Measurements from ENCODE around the gene MTRR.
"Not testable (repeated sequence)": the region's sequence is repeated elsewhere in the genome, so short reads cannot be mapped to it uniquely, and the experiment has no call there.

MTRR gene

DNA sequence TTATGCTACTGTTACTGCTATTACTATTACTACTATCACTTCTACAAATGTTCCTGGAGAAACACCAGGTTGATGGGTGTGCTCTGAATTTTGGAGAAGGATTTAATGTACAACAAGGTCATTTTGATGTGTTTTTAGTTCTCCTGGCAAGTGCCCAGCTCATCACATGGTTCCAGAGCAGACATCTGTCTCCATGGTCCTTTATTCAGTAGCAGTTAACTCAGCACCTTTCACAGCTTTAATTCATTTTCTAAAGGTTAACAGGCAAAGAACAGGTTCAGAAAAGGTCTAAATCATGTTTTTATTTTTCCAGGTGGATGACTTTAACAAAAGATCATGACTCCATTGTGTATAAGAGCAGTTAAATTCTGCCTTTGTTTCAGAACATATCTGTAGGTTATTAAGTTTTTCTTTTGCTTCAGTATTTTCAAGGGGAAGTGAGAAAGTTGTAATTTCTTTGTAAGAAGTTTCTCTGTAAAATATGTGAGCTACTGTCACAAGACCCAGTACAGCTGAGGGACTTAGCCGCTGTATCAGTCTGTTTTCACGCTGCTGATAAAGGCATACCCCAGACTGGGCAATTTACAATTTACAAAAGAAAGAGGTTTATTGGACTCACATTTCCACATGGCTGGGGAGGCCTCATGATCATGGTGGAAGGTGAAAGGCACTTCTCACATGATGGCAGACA is 41.9 kb downstream of the MTRR start:
- no peak for DNase-seq
- Histone ChIP-seq H3K9me3 (ENCODE audit: control insufficient read depth, low read length) (no peaks in the 10 kb centered on the region), H3K27ac (ENCODE audit: insufficient read depth, low read length, poor library complexity, severe bottlenecking) (no peak overlapping the region), H3K4me1 (ENCODE audit: control insufficient read depth, insufficient read depth, low read length, poor library complexity, severe bottlenecking) (no peaks in the 10 kb centered on the region), H3K36me3 (ENCODE audit: control insufficient read depth, insufficient read depth, low read length) (peaks cover 16% of the 10 kb centered on the region), H3K27me3 (replicated peaks; ENCODE audit: control insufficient read depth, insufficient read depth, low read length, poor library complexity, severe bottlenecking) (no peaks in the 10 kb centered on the region), H3K4me3 (ENCODE audit: insufficient read depth, low read depth, low read length, poor library complexity, severe bottlenecking) (no peak overlapping the region)

- DNase-seq; H3K4me3 ChIP-seq (ENCODE audit: insufficient read depth, low read depth, low read length, poor library complexity, severe bottlenecking); H3K27me3 ChIP-seq (replicated peaks; ENCODE audit: control insufficient read depth, insufficient read depth, low read length, poor library complexity, severe bottlenecking); H3K9me3 ChIP-seq (ENCODE audit: control insufficient read depth, low read length); H3K27ac ChIP-seq (ENCODE audit: insufficient read depth, low read length, poor library complexity, severe bottlenecking); H3K4me1 ChIP-seq (ENCODE audit: control insufficient read depth, insufficient read depth, low read length, poor library complexity, severe bottlenecking): not testable (repeated sequence)
- H3K36me3 ChIP-seq (ENCODE audit: control insufficient read depth, insufficient read depth, low read length): peaks cover 16% of the 10 kb centered on the region
Observed at GRCh38 chr5:7911429-7911771, 42.5 kb downstream of the MTRR start.

DNA sequence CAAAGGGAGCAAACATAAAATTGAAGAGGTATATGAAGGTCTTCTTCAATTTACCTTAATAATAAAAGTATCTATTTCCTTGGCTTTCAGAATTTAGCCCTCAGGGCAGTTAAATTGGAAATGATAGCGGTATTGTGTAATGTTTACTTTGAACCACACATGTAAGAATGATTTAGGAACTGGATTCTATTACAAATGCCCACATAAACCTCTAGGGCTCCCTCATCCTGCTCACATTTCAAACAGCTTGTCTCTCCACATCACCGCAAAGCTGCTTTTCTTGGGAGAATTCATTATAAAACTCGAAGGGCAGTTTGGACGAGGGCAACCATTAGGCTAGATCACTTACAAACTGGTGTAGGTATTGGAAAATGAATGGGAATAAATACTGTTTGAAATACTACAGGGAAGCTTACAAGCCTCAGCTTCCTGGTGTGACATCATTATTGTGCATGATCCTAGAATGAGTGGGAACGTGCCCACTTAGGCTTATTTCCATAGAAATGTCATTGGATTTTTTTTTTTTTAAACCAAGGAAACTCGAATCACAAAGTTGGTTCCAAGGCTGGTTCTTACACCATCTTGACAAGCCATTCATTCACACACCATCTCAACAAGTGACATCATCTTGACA is 47.3 kb downstream of the MTRR start:
- H3K36me3 ChIP-seq (ENCODE audit: control insufficient read depth, insufficient read depth, low read length): no peaks in the 10 kb centered on the region
- H3K27me3 ChIP-seq (replicated peaks; ENCODE audit: control insufficient read depth, insufficient read depth, low read length, poor library complexity, severe bottlenecking): no peaks in the 10 kb centered on the region
- no peaks in the 10 kb centered on the region for H3K4me1 ChIP-seq (ENCODE audit: control insufficient read depth, insufficient read depth, low read length, poor library complexity, severe bottlenecking)
- no peak overlapping the region for H3K27ac ChIP-seq (ENCODE audit: insufficient read depth, low read length, poor library complexity, severe bottlenecking)
- DNase-seq: no peak
- no peaks in the 10 kb centered on the region for H3K9me3 ChIP-seq (ENCODE audit: control insufficient read depth, low read length)
- H3K4me3 ChIP-seq (ENCODE audit: insufficient read depth, low read depth, low read length, poor library complexity, severe bottlenecking): no peak overlapping the region

- H3K9me3 ChIP-seq (ENCODE audit: control insufficient read depth, low read length): no peaks in the 10 kb centered on the region
- no peaks in the 10 kb centered on the region for H3K27me3 ChIP-seq (replicated peaks; ENCODE audit: control insufficient read depth, insufficient read depth, low read length, poor library complexity, severe bottlenecking)
- H3K4me3 ChIP-seq (ENCODE audit: insufficient read depth, low read depth, low read length, poor library complexity, severe bottlenecking): no peak overlapping the region
Observed at GRCh38 chr5:7917130-7918123, 48.5 kb downstream of the MTRR start.

GRCh38 chr5:7925961-7926695 is 57.2 kb downstream of the MTRR start:
- H3K27ac ChIP-seq (ENCODE audit: insufficient read depth, low read length, poor library complexity, severe bottlenecking): no peak overlapping the region
- no peak for DNase-seq
- no peaks in the 10 kb centered on the region for H3K27me3 ChIP-seq (replicated peaks; ENCODE audit: control insufficient read depth, insufficient read depth, low read length, poor library complexity, severe bottlenecking)
- no peaks in the 10 kb centered on the region for H3K9me3 ChIP-seq (ENCODE audit: control insufficient read depth, low read length)
- no peaks in the 10 kb centered on the region for H3K36me3 ChIP-seq (ENCODE audit: control insufficient read depth, insufficient read depth, low read length)
- H3K4me1 ChIP-seq (ENCODE audit: control insufficient read depth, insufficient read depth, low read length, poor library complexity, severe bottlenecking): no peaks in the 10 kb centered on the region
- no peak overlapping the region for H3K4me3 ChIP-seq (ENCODE audit: insufficient read depth, low read depth, low read length, poor library complexity, severe bottlenecking)

More at GRCh38 chr5:7917130-7918123, 48.5 kb downstream of the MTRR start:
- no peak for DNase-seq
- Histone ChIP-seq H3K36me3 (ENCODE audit: control insufficient read depth, insufficient read depth, low read length) (no peaks in the 10 kb centered on the region), H3K4me1 (ENCODE audit: control insufficient read depth, insufficient read depth, low read length, poor library complexity, severe bottlenecking) (no peaks in the 10 kb centered on the region), H3K27ac (ENCODE audit: insufficient read depth, low read length, poor library complexity, severe bottlenecking) (no peak overlapping the region)

DNA sequence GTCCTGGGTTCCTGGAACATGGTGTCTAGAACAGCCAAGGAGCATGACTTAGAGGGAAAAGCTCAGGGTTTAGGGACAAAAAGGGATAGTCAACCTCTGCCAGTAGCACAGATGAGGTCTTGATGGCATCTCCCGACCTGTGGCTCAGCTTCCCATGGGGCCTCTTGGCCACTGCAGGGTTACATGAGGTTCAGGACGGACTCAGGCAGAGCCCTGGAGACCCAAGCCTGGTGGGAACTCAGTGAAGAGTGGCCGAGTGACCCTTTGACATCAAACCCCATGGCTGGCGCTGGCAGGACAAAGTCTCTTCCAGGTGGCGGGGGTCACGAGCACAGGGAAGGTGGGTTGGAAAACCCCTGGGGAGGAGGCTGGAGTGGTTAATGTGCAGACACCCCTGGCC is 57.8 kb downstream of the MTRR start:
- Histone ChIP-seq H3K27ac (ENCODE audit: insufficient read depth, low read length, poor library complexity, severe bottlenecking) (no peak overlapping the region), H3K9me3 (ENCODE audit: control insufficient read depth, low read length) (no peaks in the 10 kb centered on the region)

GRCh38 chr5:7927466-7928375 is 58.8 kb downstream of the MTRR start:
- peak in 1 of 3 donors; percentile 1 for DNase-seq
- no peak overlapping the region for H3K27ac ChIP-seq (ENCODE audit: insufficient read depth, low read length, poor library complexity, severe bottlenecking)

More for the DNA sequence above, 57.8 kb downstream of the MTRR start:
- Histone ChIP-seq H3K36me3 (ENCODE audit: control insufficient read depth, insufficient read depth, low read length) (no peaks in the 10 kb centered on the region), H3K4me3 (ENCODE audit: insufficient read depth, low read depth, low read length, poor library complexity, severe bottlenecking) (no peak overlapping the region), H3K4me1 (ENCODE audit: control insufficient read depth, insufficient read depth, low read length, poor library complexity, severe bottlenecking) (no peaks in the 10 kb centered on the region), H3K27me3 (replicated peaks; ENCODE audit: control insufficient read depth, insufficient read depth, low read length, poor library complexity, severe bottlenecking) (no peaks in the 10 kb centered on the region)
- no peak for DNase-seq

GRCh38 chr5:7930011-7930410 is 61.1 kb downstream of the MTRR start:
- Histone ChIP-seq H3K36me3 (ENCODE audit: control insufficient read depth, insufficient read depth, low read length) (no peaks in the 10 kb centered on the region), H3K4me1 (ENCODE audit: control insufficient read depth, insufficient read depth, low read length, poor library complexity, severe bottlenecking) (no peaks in the 10 kb centered on the region), H3K27me3 (replicated peaks; ENCODE audit: control insufficient read depth, insufficient read depth, low read length, poor library complexity, severe bottlenecking) (peaks cover 3% of the 10 kb centered on the region), H3K4me3 (ENCODE audit: insufficient read depth, low read depth, low read length, poor library complexity, severe bottlenecking) (no peak overlapping the region), H3K27ac (ENCODE audit: insufficient read depth, low read length, poor library complexity, severe bottlenecking) (no peak overlapping the region), H3K9me3 (ENCODE audit: control insufficient read depth, low read length) (no peaks in the 10 kb centered on the region)
- no peak for DNase-seq

More at GRCh38 chr5:7927466-7928375, 58.8 kb downstream of the MTRR start:
- no peaks in the 10 kb centered on the region for H3K27me3 ChIP-seq (replicated peaks; ENCODE audit: control insufficient read depth, insufficient read depth, low read length, poor library complexity, severe bottlenecking)
- no peak overlapping the region for H3K4me3 ChIP-seq (ENCODE audit: insufficient read depth, low read depth, low read length, poor library complexity, severe bottlenecking)
- no peaks in the 10 kb centered on the region for H3K36me3 ChIP-seq (ENCODE audit: control insufficient read depth, insufficient read depth, low read length)
- H3K9me3 ChIP-seq (ENCODE audit: control insufficient read depth, low read length): no peaks in the 10 kb centered on the region
- H3K4me1 ChIP-seq (ENCODE audit: control insufficient read depth, insufficient read depth, low read length, poor library complexity, severe bottlenecking): no peaks in the 10 kb centered on the region

- no peak overlapping the region for H3K4me3 ChIP-seq (ENCODE audit: insufficient read depth, low read depth, low read length, poor library complexity, severe bottlenecking)
- DNase-seq: no peak
- H3K27ac ChIP-seq (ENCODE audit: insufficient read depth, low read length, poor library complexity, severe bottlenecking): no peak overlapping the region
- H3K36me3 ChIP-seq (ENCODE audit: control insufficient read depth, insufficient read depth, low read length): no peaks in the 10 kb centered on the region
- no peaks in the 10 kb centered on the region for H3K9me3 ChIP-seq (ENCODE audit: control insufficient read depth, low read length)
- H3K27me3 ChIP-seq (replicated peaks; ENCODE audit: control insufficient read depth, insufficient read depth, low read length, poor library complexity, severe bottlenecking): no peaks in the 10 kb centered on the region
- H3K4me1 ChIP-seq (ENCODE audit: control insufficient read depth, insufficient read depth, low read length, poor library complexity, severe bottlenecking): no peaks in the 10 kb centered on the region
Observed at GRCh38 chr5:7941692-7942091, 72.7 kb downstream of the MTRR start.
